Neuronal stem cell (in vitro differentiated cells): ENCODE measurements around the gene CC2D1A.

ENCODE experiments used
- DNase-seq: peaks from one replicate; pipeline ENCODE4 v3.0.0-alpha.2; 2013; ENCODE audit warnings: low spot score
- H2AFZ ChIP-seq: one replicate; pipeline ENCODE4 v1.6.1; 2013; ENCODE audit warnings: mild to moderate bottlenecking, low read length, inconsistent platforms
- H2AK5ac ChIP-seq: 2 replicates; pipeline ENCODE4 v1.6.1; 2013; ENCODE audit warnings: low read depth, mild to moderate bottlenecking, inconsistent platforms, low read length, moderate library complexity, mixed read lengths
- H2BK120ac ChIP-seq: 2 replicates; pipeline ENCODE4 v1.6.1; 2013; ENCODE audit warnings: low read depth, mild to moderate bottlenecking, inconsistent platforms, low read length, moderate library complexity, mixed read lengths
- H2BK12ac ChIP-seq: one replicate; pipeline ENCODE4 v1.6.1; 2013; ENCODE audit warnings: low read length, inconsistent platforms
- H2BK15ac ChIP-seq: 2 replicates; pipeline ENCODE4 v1.6.1; 2013; ENCODE audit warnings: mild to moderate bottlenecking, low read length, inconsistent platforms, mixed read lengths
- H2BK5ac ChIP-seq: one replicate; pipeline ENCODE4 v1.6.1; 2013; ENCODE audit warnings: inconsistent platforms, mild to moderate bottlenecking, low read length, moderate library complexity
- H3K14ac ChIP-seq: one replicate; pipeline ENCODE4 v1.6.1; 2013; ENCODE audit warnings: low read length, inconsistent platforms
- H3K18ac ChIP-seq: 2 replicates; pipeline ENCODE4 v1.6.1; 2013; ENCODE audit warnings: low read length, inconsistent platforms
- H3K23ac ChIP-seq: 2 replicates; pipeline ENCODE4 v1.6.1; 2013; ENCODE audit warnings: low read depth, mild to moderate bottlenecking, mixed read lengths, low read length, inconsistent platforms; ENCODE audit not compliant: poor library complexity
- H3K27ac ChIP-seq: replicated peaks from 3 replicates; pipeline ENCODE4 v1.5.1; 2013; ENCODE audit warnings: low read length, inconsistent platforms
- H3K27me3 ChIP-seq, 3 experiments: 2 replicates each; pipeline ENCODE4 v1.6.1; 2013; ENCODE audit warnings: low read length in 3 of 3, mild to moderate bottlenecking in 2 of 3, inconsistent platforms in 1 of 3, low read depth in 1 of 3, mixed read lengths in 1 of 3, moderate library complexity in 1 of 3; ENCODE audit not compliant: control insufficient read depth in 3 of 3, insufficient read depth in 3 of 3
- H3K36me3 ChIP-seq, 2 donors: replicated peaks in 1 of 2; 2 replicates each; pipeline ENCODE4 v1.6.1; 2013; ENCODE audit warnings: low read length in 2 of 2; ENCODE audit not compliant: control insufficient read depth in 2 of 2, insufficient read depth in 2 of 2
- H3K4ac ChIP-seq: 2 replicates; pipeline ENCODE4 v1.6.1; 2013; ENCODE audit warnings: inconsistent platforms, mild to moderate bottlenecking, low read length, moderate library complexity
- H3K4me1 ChIP-seq, 2 donors: 1 replicate in 1 of 2; 2 replicates in 1 of 2; pipeline ENCODE4 v1.6.1; 2013; ENCODE audit warnings: low read length in 2 of 2, low read depth in 1 of 2; ENCODE audit not compliant: control insufficient read depth in 2 of 2, insufficient read depth in 1 of 2
- H3K4me2 ChIP-seq: one replicate; pipeline ENCODE4 v1.6.1; 2013; ENCODE audit warnings: mild to moderate bottlenecking, low read length, inconsistent platforms; ENCODE audit not compliant: insufficient read depth, poor library complexity, severe bottlenecking
- H3K4me3 ChIP-seq, 2 donors: 2 replicates each; pipeline ENCODE4 v1.5.1; 2013; ENCODE audit warnings: low read length in 2 of 2, mild to moderate bottlenecking in 2 of 2, inconsistent platforms in 1 of 2, moderate library complexity in 1 of 2
- H3K79me1 ChIP-seq: one replicate; pipeline ENCODE4 v1.6.1; 2013; ENCODE audit warnings: low read depth, mild to moderate bottlenecking, inconsistent platforms, low read length, moderate library complexity
- H3K9ac ChIP-seq: one replicate; pipeline ENCODE4 v1.6.1; 2013; ENCODE audit warnings: mild to moderate bottlenecking, low read depth, low read length, inconsistent platforms; ENCODE audit not compliant: poor library complexity
- H3K9me3 ChIP-seq, 2 donors: replicated peaks in 1 of 2; 2 replicates each; pipeline versions ENCODE3 to v1.6.1; 2013; ENCODE audit warnings: low read length in 2 of 2, mild to moderate bottlenecking in 2 of 2, inconsistent platforms in 1 of 2, low read depth in 1 of 2, mixed read lengths in 1 of 2, moderate library complexity in 1 of 2; ENCODE audit not compliant: control insufficient read depth in 2 of 2, insufficient read depth in 1 of 2
- H4K8ac ChIP-seq: one replicate; pipeline ENCODE4 v1.6.1; 2013; ENCODE audit warnings: low read depth, mild to moderate bottlenecking, inconsistent platforms, low read length, moderate library complexity
- H4K91ac ChIP-seq: one replicate; pipeline ENCODE4 v1.6.1; 2013; ENCODE audit warnings: low read length, low read depth, mild to moderate bottlenecking, inconsistent platforms; ENCODE audit not compliant: poor library complexity
- WGBS, 2 donors: extraction: QIAGEN DNeasy Blood & Tissue Kit; methylation state at CpG; one replicate each; pipeline ENCODE4 v1.1.7; 2013; ENCODE audit warnings: missing lambda C conversion rate in 2 of 2, mixed read lengths in 1 of 2; ENCODE audit not compliant: insufficient read length in 2 of 2, insufficient replicate concordance in 1 of 2; ENCODE audit errors: extremely low coverage in 2 of 2; 5-methylcytosine and 5-hydroxymethylcytosine counted together

CC2D1A gene

GRCh38 chr19:13876834-13877233 lies 29.2 kb upstream of the CC2D1A start, which contains the start of gene NANOS3:
NANOS3 (plus strand) TSS chr19:13877134; CDS start chr19:13877249, 115 bp downstream.
- no peak within 1 kb of the TSS for H2BK12ac ChIP-seq
- H3K18ac ChIP-seq, result peak within 1 kb of the TSS; percentile 60
- H3K36me3 ChIP-seq, result no peaks in the 10 kb centered on the region
- H3K27me3 ChIP-seq, result peaks cover 0 to 3% (median 2%) of the 10 kb centered on the region in 3 experiments
- no peak within 1 kb of the TSS for H3K4me2 ChIP-seq
- no CpG with 5 or more reads among the region's 5 CpGs for WGBS, 2 donors
- no peak within 1 kb of the TSS for H3K14ac ChIP-seq
- H3K4ac ChIP-seq, result no peak within 1 kb of the TSS
- H3K79me1 ChIP-seq, result no peaks in the 10 kb centered on the region
- peak within 1 kb of the TSS; percentile 74 for H3K9ac ChIP-seq
- no peaks in the 10 kb centered on the region for H3K9me3 ChIP-seq
- no peak within 1 kb of the TSS for H4K91ac ChIP-seq
- no peak within 1 kb of the TSS for H4K8ac ChIP-seq
- peak within 1 kb of the TSS; percentile 68 for H2AK5ac ChIP-seq
- H2BK5ac ChIP-seq, result no peak within 1 kb of the TSS
- H3K4me1 ChIP-seq, result peaks cover 21% of the 10 kb centered on the region in 2 donors
- H3K23ac ChIP-seq, result peak within 1 kb of the TSS; percentile 81
- H2BK120ac ChIP-seq, result no peak within 1 kb of the TSS
- DNase-seq, result no peak
- no peak within 1 kb of the TSS for H3K4me3 ChIP-seq
- H3K27ac ChIP-seq, result no peak within 1 kb of the TSS
- H2AFZ ChIP-seq, result no peak within 1 kb of the TSS
- H2BK15ac ChIP-seq, result peak within 1 kb of the TSS; percentile 99

- no peaks in the 10 kb centered on the region for H3K9me3 ChIP-seq
- no peak overlapping the region for H3K14ac ChIP-seq
- peak overlapping the region; percentile 81 for H3K23ac ChIP-seq
- WGBS, 2 donors, result no CpG with 5 or more reads among the region's 27 CpGs
- H3K4me1 ChIP-seq, result peaks cover 23 to 25% of the 10 kb centered on the region in 2 donors
- no peak for DNase-seq
- no peak overlapping the region for H2BK120ac ChIP-seq
- no peaks in the 10 kb centered on the region for H3K36me3 ChIP-seq
- H2AFZ ChIP-seq, result no peak overlapping the region
- H3K27ac ChIP-seq, result no peak overlapping the region
- H2BK15ac ChIP-seq, result peak overlapping the region; percentile 99
- H2BK5ac ChIP-seq, result no peak overlapping the region
- no peak overlapping the region for H3K4me3 ChIP-seq
- peak overlapping the region; percentile 60 for H3K18ac ChIP-seq
- no peak overlapping the region for H4K8ac ChIP-seq
- no peak overlapping the region for H4K91ac ChIP-seq
- H3K4ac ChIP-seq, result no peak overlapping the region
- H2BK12ac ChIP-seq, result no peak overlapping the region
- no peaks in the 10 kb centered on the region for H3K79me1 ChIP-seq
- no peak overlapping the region for H3K4me2 ChIP-seq
- peak overlapping the region; percentile 61 for H2AK5ac ChIP-seq
- peaks cover 0 to 3% (median 2%) of the 10 kb centered on the region in 3 experiments for H3K27me3 ChIP-seq
- H3K9ac ChIP-seq, result peak overlapping the region; percentile 74
Measured at GRCh38 chr19:13877303-13877702, 28.7 kb upstream of the CC2D1A start.

GRCh38 chr19:13880059-13881043 lies 25.6 kb upstream of the CC2D1A start:
- WGBS, 2 donors, result no CpG with 5 or more reads among the region's 34 CpGs
- Histone ChIP-seq H3K4me3 (no peak overlapping the region), H3K18ac (peak overlapping the region; percentile 95)

GRCh38 chr19:13881251-13881691 lies 24.7 kb upstream of the CC2D1A start:
- Histone ChIP-seq H3K23ac (peak overlapping the region; percentile 16), H3K36me3 (no peaks in the 10 kb centered on the region), H3K4me3 (no peak overlapping the region), H3K4ac (no peak overlapping the region), H2BK12ac (no peak overlapping the region), H3K4me1 (peaks cover 19 to 23% of the 10 kb centered on the region in 2 donors), H3K27me3 (no peaks in the 10 kb centered on the region), H3K9me3 (no peaks in the 10 kb centered on the region), H2AK5ac (peak overlapping the region; percentile 10), H4K8ac (no peak overlapping the region), H3K4me2 (peak overlapping the region; percentile 19), H2BK120ac (no peak overlapping the region), H3K79me1 (no peaks in the 10 kb centered on the region), H2AFZ (peak overlapping the region; percentile 82), H3K14ac (no peak overlapping the region), H2BK15ac (peak overlapping the region; percentile 68), H3K27ac (no peak overlapping the region), H3K18ac (peak overlapping the region; percentile 96), H2BK5ac (no peak overlapping the region), H3K9ac (peak overlapping the region; percentile 78), H4K91ac (peak overlapping the region; percentile 92)
- no peak for DNase-seq
- no CpG with 5 or more reads among the region's 12 CpGs for WGBS, 2 donors

More at GRCh38 chr19:13880059-13881043, 25.6 kb upstream of the CC2D1A start:
- peaks cover 19 to 23% of the 10 kb centered on the region in 2 donors for H3K4me1 ChIP-seq
- no peaks in the 10 kb centered on the region for H3K79me1 ChIP-seq
- H3K4ac ChIP-seq, result no peak overlapping the region
- H3K27me3 ChIP-seq, result peaks cover 0 to 2% (median 2%) of the 10 kb centered on the region in 3 experiments
- no peak overlapping the region for H2BK120ac ChIP-seq
- H4K91ac ChIP-seq, result no peak overlapping the region
- H2BK5ac ChIP-seq, result no peak overlapping the region
- H3K14ac ChIP-seq, result no peak overlapping the region
- peak overlapping the region; percentile 53 for H3K4me2 ChIP-seq
- no peaks in the 10 kb centered on the region for H3K36me3 ChIP-seq
- no peak overlapping the region for H2BK12ac ChIP-seq
- H2AFZ ChIP-seq, result peak overlapping the region; percentile 85
- no peak overlapping the region for H3K23ac ChIP-seq
- H2AK5ac ChIP-seq, result peak overlapping the region; percentile 5
- no peak overlapping the region for H3K27ac ChIP-seq
- no peaks in the 10 kb centered on the region for H3K9me3 ChIP-seq
- H3K9ac ChIP-seq, result no peak overlapping the region
- peak overlapping the region; percentile 3 for H2BK15ac ChIP-seq
- peak; percentile 86 for DNase-seq
- H4K8ac ChIP-seq, result no peak overlapping the region
